Fibroblast of skin of right biceps (primary cell): Measurements from ENCODE around the gene PFKFB4.
"Not testable (repeated sequence)": the region's sequence is repeated elsewhere in the genome, so short reads cannot be mapped to it uniquely, and the experiment has no call there.

ENCODE experiments used
- DNase-seq: peaks from one replicate; pipeline ENCODE4 v3.0.0-alpha.2; 2013

Gene PFKFB4

DNA sequence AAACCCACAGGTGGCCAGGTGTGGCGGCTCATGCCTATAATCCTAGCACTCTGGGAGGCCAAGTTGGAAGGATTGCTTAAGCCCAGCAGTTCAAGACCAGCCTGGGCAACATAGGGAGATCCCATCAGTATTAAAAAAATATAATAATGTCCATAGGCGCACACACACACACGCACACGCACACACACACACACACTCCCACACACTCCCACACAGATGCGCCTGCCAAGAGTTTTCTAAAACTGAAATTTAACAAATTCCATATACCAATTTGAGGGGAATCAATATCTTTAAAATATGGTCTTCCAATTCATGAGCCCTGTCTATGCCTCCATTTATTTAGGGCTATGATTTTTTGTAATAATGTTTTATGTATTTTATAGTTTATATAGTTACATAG lies 69.7 kb downstream of the PFKFB4 start:
- no peak for DNase-seq

DNA sequence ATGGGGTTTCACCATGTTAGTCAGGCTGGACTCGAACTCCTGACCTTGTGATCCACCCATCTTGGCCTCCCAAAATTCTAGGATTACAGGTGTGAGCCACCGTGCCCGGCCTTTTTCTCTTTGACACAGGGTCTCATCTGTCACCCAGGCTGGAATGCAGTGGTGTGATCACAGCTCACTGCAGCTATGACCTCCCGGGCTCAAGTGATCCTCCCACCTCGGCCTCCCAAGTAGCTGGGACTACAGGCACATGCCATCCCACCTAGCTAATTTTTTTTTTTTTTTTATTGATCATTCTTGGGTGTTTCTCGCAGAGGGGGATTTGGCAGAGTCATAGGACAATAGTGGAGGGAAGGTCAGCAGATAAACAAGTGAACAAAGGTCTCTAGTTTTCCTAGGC lies 73.8 kb downstream of the PFKFB4 start:
- not testable (repeated sequence) for DNase-seq

DNA sequence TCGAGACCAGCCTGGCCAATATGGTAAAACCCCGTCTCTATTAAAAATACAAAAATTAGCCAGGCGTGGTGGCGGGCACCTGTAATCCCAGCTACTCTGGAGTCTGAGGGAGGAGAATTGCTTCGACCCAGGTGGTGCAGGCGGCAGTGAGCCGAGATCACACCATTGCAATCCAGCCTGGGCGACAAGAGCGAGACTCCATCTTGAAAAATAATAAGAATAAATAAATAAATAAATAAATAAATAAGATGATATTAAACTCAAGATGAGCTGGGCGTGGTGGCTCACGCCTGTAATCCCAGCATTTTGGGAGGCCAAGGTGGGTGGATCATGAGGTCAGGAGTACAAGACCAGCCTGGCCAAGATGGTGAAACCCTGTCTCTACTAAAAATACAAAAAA lies 75.7 kb downstream of the PFKFB4 start:
- not testable (repeated sequence) for DNase-seq

DNA sequence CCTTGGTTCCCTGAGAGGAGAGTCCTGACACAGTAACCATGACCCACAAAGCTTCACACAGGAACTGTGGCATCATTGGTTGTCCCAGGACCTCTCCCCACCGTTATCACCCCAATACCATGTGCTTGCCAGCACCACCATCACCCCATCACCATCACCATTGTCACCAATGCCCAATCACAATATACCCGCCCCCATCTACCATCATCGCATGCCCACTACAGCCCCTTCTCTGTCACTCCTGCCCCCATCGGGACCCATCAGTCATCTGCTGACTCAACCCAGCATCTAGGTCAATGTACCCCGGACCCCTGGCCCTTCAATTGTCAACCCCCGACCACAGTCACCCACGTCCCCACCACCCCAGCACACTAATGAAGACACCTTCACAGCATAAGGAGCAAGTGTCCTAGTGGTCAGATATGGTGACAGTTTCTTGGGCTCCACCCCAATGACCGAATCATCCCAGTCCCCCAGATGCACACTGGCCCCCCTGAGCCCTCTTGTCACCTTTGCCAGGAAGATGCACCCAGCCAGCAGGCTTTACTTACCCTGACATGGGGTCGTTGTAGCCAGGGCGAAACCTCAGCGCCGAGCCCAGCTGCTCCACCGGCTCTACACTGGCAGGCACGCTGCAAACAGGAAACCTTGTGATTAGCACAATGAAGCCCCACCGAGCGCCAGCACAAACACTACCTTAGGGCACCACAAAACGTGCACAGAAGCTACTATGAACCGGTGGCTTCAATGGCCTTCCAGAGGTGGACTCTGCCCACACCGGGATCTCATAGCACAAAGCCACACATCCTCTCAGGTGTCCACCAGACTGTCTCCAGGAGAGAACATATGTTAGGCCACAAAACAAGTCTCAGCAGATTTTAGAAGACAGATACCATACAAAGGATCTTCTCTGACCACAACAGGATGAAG lies 77.7 kb downstream of the PFKFB4 start:
- DNase-seq: no peak

DNA sequence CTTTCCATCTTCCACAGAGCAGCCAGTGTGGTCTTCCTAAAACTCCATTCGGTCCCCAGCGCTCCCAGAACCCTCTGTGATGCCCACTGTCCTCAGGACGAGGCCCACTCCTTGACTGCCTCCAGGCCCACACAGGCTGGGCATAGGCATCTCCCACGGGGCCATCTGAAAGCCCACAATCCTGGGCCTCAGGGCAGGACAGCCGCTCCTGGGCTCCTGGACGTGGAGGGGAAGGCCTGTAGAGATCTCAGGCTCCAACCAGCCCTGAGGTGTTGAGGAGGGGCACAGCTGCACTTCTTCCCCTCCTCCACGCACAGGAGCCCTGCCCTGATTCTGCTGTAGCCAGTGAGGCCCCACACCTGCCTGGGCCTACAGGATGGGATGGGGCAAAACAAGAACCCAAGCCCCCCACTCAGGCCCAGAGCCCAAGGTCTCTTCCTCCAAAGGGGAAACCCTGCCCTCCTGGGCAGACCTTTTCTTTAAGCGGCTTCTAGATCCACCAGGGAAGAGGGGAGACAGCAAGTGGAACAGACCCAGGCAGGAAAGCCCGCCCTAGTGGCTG lies 78.6 kb downstream of the PFKFB4 start:
- no peak for DNase-seq

DNA sequence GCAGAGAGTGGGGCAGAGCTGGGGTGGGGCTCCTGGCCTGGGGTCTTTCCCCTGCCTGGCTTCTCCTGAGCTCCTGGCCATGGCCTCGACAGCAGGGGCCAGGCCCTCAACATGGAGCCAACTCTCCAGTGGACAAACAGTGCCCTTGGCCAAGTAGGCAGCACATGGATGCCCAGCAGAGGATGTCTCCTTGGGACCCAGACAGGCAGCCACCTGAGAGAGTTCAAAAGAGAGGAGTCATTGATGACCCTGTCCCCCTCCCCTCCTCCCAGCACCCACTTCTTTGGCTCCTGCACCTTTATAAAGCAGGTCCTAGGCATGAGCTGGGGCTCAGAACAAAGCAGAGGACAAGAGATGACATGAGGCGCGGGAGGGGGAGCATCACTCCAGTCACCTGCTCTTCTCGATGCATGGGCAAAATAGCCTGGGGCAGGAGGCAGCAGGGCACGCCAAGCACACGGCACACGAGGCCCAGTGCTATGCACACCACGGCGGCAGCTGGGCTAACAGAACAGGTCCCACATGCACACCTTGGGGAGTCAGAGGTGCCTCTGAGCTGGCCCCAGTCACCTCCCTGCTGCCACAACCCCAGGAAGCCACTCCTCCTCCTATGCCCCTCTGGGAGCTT lies 80.1 kb downstream of the PFKFB4 start:
- DNase-seq: no peak

DNA sequence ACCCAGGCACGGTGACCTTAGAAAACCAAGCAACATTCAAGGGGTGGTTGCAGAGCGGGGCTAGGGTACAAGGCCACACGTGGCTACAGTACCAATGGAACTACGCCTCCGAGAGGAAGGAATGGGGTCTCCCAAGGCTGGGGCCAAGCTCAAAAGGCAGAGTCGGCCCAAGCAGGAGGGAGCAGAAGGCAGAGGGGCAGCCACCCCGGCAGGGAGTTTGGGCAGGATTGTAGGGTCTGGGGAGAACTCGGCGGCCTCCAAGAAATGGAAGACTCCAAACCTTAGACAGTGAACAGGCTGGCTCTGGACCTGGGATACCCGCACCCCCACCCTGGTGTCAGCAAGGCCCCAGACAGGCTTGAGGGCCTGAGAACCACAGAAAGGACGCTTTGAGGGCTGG lies 81.4 kb downstream of the PFKFB4 start:
- no peak for DNase-seq

DNA sequence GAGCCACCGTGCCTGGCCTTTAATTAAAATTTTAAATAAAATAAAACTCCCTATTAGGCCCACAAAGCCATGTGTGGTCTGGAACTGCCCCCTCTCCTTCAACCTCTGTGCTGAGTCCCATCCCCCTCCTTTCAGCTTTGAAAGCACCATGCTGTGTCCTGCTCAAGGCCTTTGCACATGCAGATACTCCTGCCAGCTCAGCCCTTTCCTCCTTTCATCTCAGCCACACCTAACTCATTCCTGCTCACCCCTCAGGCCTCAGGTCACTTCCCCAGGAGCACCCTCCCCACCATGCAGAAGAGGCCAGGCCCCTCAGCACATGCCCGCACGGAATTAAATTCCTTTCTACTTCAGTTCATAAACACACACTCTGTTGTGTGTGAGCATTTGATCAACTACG lies 82.0 kb downstream of the PFKFB4 start:
- no peak for DNase-seq

DNA sequence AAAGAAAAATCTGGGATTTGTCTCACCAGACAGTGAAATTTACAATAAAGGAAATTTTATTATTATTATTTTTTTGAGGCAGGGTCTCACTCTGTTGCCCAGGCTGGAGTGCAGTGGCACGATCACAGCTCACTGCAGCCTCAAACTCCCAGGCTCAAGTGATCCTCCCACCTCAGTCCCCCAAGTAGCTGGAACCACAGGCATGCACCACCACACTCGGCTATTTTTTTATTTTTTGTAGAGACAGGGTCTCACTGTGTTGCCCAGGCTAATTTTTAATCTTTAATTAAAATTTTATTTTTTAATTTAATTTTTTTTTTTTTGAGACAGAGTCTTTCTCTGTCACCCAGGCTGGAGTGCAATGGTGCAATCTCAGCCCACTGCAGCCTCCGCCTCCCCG lies 82.6 kb downstream of the PFKFB4 start:
- DNase-seq: not testable (repeated sequence)

DNA sequence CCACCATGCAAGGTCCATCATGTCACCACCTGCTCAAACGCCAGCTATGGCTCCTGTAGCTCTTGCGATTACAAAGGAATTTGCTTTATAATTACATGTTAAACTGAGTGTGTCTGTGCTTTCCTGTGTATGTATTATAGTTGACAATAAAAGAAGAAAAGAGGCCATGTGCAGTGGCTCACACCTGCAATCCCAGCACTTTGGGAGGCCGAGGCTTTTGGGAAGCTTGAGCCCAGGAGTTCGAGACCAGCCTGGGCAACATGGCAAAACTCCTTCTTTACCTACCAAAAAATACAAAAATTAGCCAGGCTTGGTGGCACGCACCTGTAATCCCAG lies 83.0 kb downstream of the PFKFB4 start:
- no peak for DNase-seq

DNA sequence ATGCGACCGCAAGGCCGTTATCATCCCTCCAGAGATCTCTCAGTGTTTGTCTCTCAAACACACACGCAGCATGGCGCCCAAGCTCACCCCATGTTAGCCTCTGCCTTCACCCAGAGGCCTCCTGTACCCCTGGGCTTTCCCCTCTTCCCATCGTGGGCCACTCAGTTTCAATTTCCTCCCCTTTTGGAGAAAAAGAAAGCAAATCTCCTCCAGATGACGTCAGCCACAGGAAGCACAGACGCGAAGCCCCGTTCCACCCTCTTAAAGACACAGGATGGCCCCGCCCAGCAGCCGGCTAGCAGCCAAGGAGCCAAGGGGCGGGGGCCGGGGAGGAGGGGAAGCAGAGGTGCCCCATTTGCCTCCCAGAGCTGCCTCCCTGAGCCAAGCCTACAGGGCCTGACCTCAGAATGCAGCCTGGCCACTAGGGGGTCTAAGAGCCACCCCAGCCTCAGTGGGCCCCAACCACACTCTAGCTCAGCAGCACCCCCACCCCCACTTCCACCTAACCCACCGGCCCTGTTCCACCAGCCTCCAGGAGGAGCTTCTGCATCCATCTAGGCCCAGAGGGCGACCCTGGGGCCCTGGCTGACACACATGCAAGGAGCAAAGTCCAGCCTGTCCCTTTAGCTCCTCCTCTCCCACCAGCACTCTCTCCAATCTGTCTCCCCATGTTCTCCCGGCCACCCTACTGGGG lies 83.5 kb downstream of the PFKFB4 start:
- peak; percentile 93 for DNase-seq

DNA sequence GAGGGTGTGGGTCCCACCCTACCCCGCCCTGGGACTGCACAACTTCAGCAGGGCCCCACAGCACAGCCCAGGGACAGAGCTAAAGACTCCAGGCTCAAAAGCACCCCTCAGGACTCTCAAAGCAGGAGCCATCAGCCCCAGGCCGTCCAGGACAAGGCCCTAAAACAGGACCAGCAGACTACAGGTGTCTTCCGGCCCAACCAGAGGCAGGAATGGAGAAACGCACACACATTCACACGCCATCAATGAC lies 84.0 kb downstream of the PFKFB4 start:
- DNase-seq: no peak

DNA sequence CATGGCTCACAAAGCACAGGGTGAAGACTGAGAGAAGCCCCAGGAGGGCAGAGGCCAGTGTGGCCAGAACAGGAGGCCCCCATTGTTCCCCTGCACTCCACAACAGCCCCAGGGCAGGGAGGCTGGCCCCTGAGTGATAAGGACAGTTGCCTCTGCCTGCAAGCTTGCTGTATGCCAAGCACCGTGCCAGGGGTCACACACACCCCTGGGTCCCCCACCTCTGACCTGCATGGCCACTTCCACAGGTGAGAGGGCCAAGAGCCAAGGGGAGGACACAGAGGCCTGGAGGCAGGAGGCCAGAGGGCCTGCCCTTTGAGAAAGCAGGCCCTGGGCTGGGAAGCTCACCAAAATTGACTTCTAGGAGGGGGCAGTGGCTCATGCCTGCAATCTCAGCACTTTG lies 86.3 kb downstream of the PFKFB4 start:
- DNase-seq: no peak

DNA sequence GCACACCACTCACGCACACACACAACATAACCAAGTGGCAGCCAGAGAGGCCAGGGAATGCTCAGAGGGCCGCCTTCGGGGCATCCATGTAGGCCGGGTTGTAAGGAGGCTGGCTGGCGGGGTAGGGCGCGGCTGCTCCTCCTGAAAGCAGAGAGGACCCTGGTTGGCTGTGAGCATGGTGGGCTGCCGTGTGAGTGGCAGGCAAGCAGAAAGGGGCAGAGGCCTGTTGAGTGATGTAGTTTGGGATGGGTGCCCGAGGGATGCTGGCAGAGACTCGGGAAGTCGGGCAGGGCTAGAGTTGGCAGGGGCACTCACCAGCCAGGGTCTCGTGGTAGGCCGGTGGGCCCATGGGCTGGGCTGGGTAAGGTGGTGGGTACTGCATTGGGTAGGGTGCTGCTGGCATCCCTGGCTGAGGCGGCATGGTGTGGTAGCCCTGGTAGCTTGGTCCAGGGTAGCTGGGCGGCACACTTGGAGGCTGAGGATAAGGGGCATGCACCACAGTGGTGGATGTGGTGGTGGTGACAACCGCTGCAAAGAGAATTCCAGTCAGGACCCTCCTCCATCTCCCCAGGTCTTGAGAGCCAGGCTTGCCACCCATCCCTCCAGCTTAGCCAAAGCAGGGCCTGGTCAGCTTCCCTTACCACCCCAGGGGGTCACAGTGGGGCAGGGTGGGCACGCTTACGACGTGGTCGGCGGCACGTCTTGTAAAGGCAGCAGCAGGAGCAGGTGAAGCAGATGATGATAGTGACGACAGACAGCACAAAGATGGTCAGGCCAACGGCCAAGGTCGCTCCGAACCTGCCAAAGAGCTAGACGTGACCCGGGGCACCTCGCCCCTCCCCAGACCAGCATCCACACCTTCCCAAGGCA lies 87.3 kb downstream of the PFKFB4 start:
- DNase-seq: no peak

DNA sequence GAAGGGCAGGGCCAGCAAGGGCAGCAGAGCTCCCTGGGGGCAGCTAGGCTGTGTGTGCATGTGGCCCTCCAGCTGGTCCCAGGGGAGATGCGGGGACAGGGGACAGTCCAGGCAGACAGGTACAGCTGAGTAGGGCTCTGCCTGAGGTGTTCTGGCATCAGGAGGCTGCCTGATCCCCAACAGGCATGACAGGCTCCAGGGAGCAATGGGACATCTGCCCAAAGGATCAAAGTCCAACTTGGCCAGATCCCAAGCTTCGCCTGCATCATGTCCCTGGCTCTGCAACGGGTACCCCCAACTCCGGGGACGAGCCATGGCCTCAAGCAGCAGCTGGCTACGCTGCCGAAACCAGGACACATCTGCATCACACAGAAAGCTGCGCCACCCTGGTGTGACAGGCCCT lies 88.3 kb downstream of the PFKFB4 start:
- no peak for DNase-seq
